MCF 10A (cell line): ENCODE measurements around the gene EPG5. TPM values are rescaled to one million over a fixed set of nuclear protein-coding genes. Genes with fewer than 3 reads are reported as not detected.
A peak's percentile ranks its signal among the peaks of the same experiment; 100 is the strongest.

ENCODE experiments used
- BruUV-seq: library from RNA; stranded (reverse); fragments of 400-500 nt; replicated peaks from 2 replicates; lab custom pipeline; 2021; lab: Mats Ljungman, UMichigan
- CTCF ChIA-PET: fragments of 300-600 bp; sonication (Branson Sonifier 250); formaldehyde crosslinking; extraction: SDS; loops from one replicate; lab custom pipeline; 2021; ENCODE audit warnings: antibody characterized with exemption, inconsistent platforms; lab: Yijun Ruan, JAX
- POLR2A ChIA-PET: fragments of 300-600, 350-650 bp; sonication (Branson Sonifier 250); formaldehyde crosslinking; extraction: SDS; loops from one replicate; lab custom pipeline; 2020; ENCODE audit warnings: antibody characterized with exemption, inconsistent platforms; lab: Yijun Ruan, JAX
- DNase-seq: peaks from one replicate; pipeline ENCODE4 v3.0.0-alpha.2; 2018; ENCODE audit not compliant: unreplicated experiment
- H3K27ac Mint-ChIP-seq: one replicate; pipeline ENCODE4 v1.8.0; 2022; ENCODE audit warnings: mild to moderate bottlenecking, low read depth, mixed read lengths; ENCODE audit not compliant: unreplicated experiment
- H3K27me3 Mint-ChIP-seq: one replicate; pipeline ENCODE4 v1.8.0; 2022; ENCODE audit warnings: mixed read lengths; ENCODE audit not compliant: insufficient read depth, unreplicated experiment
- H3K36me3 Mint-ChIP-seq: one replicate; pipeline ENCODE4 v1.8.0; 2022; ENCODE audit warnings: mild to moderate bottlenecking, moderate library complexity, mixed read lengths; ENCODE audit not compliant: insufficient read depth, unreplicated experiment
- H3K4me1 Mint-ChIP-seq: one replicate; pipeline ENCODE4 v1.8.0; 2022; ENCODE audit warnings: mixed read lengths; ENCODE audit not compliant: insufficient read depth, unreplicated experiment
- H3K4me3 Mint-ChIP-seq: one replicate; pipeline ENCODE4 v1.8.0; 2022; ENCODE audit warnings: mild to moderate bottlenecking, moderate library complexity, mixed read lengths; ENCODE audit not compliant: unreplicated experiment
- H3K9me3 Mint-ChIP-seq: one replicate; pipeline ENCODE4 v1.8.0; 2022; ENCODE audit warnings: mixed read lengths; ENCODE audit not compliant: unreplicated experiment
- CTCF ChIP-seq: fragments of 200-600 bp; IDR thresholded peaks from one replicate; pipeline ENCODE4 v1.8.0; 2022; ENCODE audit warnings: antibody characterized with exemption, mild to moderate bottlenecking; ENCODE audit not compliant: unreplicated experiment
- intact Hi-C: fragments of 100-400 bp; cut with micrococcal nuclease; formaldehyde crosslinking; loops from 2 replicates; pipeline ENCODE4 v1.14.1; 2022
- total RNA-seq: library from RNA; stranded (reverse); gene quantifications from 2 replicates; pipeline ENCODE4 v1.2.3, GENCODE V29; 2022

Gene EPG5
- total RNA-seq, 1 experiment from 2014 or later, result 19.4 TPM

GRCh38 chr18:45958027-45958426 lies 9.1 kb downstream of the EPG5 start:
- CTCF ChIA-PET, result no interaction called here
- Mint-ChIP-seq H3K4me1 (peaks cover 57% of the 10 kb centered on the region), H3K36me3 (peaks cover 35% of the 10 kb centered on the region), H3K27me3 (no peaks in the 10 kb centered on the region), H3K27ac (no peak overlapping the region), H3K4me3 (no peak overlapping the region), H3K9me3 (peaks cover 9% of the 10 kb centered on the region)
- no peak for DNase-seq
- intact Hi-C loops, result no loop called here
- POLR2A ChIA-PET, result interaction anchor here (0.6 to 1.0 kb wide), 2 partner anchors 115 to 131 kb away, joined by 3 read pairs; no protein-coding TSS in a partner anchor
- no TSS peak for BruUV-seq
- TF ChIP-seq CTCF, result no peak

- peaks cover 51% of the 10 kb centered on the region for H3K4me1 Mint-ChIP-seq
- POLR2A ChIA-PET, result interaction anchor here (1.0 kb wide), 1 partner anchor 12 kb away, joined by 4 read pairs; no protein-coding TSS in a partner anchor
- no peak for TF ChIP-seq CTCF
- peaks cover 9% of the 10 kb centered on the region for H3K9me3 Mint-ChIP-seq
- H3K27ac Mint-ChIP-seq, result no peak overlapping the region
- intact Hi-C loops, result no loop called here
- CTCF ChIA-PET, result interaction anchor here (0.5 kb wide), 1 partner anchor 172 kb away, joined by 5 read pairs; no protein-coding TSS in a partner anchor
- BruUV-seq, result no TSS peak
- no peaks in the 10 kb centered on the region for H3K27me3 Mint-ChIP-seq
- H3K36me3 Mint-ChIP-seq, result peaks cover 45% of the 10 kb centered on the region
- DNase-seq, result peak; percentile 23
- no peak overlapping the region for H3K4me3 Mint-ChIP-seq
Observed at GRCh38 chr18:45957100-45957499, 10.0 kb downstream of the EPG5 start.

- POLR2A ChIA-PET, result interaction anchor here (0.9 to 4.7 kb wide), 4 partner anchors 9 to 144 kb away, joined by 3 to 27 read pairs (median 4); partner anchors contain the start of gene ATP5F1A
- no peaks in the 10 kb centered on the region for H3K27me3 Mint-ChIP-seq
- peaks cover 9% of the 10 kb centered on the region for H3K9me3 Mint-ChIP-seq
- H3K4me3 Mint-ChIP-seq, result peak overlapping the region; percentile 46
- H3K4me1 Mint-ChIP-seq, result peaks cover 52% of the 10 kb centered on the region
- peaks cover 63% of the 10 kb centered on the region for H3K36me3 Mint-ChIP-seq
- peak; percentile 57 for DNase-seq
- H3K27ac Mint-ChIP-seq, result peak overlapping the region; percentile 62
- TSS peak; percentile 40 for BruUV-seq
- CTCF ChIA-PET, result interaction anchor here (0.6 to 0.9 kb wide), 4 partner anchors 9 to 770 kb away, joined by 3 to 4 read pairs (median 3); no protein-coding TSS in a partner anchor
- no peak for TF ChIP-seq CTCF
- intact Hi-C loops, result no loop called here
Observed at GRCh38 chr18:45954070-45954934, 12.8 kb downstream of the EPG5 start.
